ENCODE data around the gene C3. TPM values are rescaled to one million over a fixed set of nuclear protein-coding genes. Genes with fewer than 3 reads are reported as not detected.
"Not testable (repeated sequence)": the region's sequence is repeated elsewhere in the genome, so short reads cannot be mapped to it uniquely, and the experiment has no call there.

The C3 gene
- total RNA-seq, 1 donor from 2014 or later, result 0.51 TPM

- DNase-seq (ENCODE audit: low read depth in 2 of 2), result no peak
Observed at GRCh38 chr19:6713773-6714692, 6.4 kb downstream of the C3 start.

DNA sequence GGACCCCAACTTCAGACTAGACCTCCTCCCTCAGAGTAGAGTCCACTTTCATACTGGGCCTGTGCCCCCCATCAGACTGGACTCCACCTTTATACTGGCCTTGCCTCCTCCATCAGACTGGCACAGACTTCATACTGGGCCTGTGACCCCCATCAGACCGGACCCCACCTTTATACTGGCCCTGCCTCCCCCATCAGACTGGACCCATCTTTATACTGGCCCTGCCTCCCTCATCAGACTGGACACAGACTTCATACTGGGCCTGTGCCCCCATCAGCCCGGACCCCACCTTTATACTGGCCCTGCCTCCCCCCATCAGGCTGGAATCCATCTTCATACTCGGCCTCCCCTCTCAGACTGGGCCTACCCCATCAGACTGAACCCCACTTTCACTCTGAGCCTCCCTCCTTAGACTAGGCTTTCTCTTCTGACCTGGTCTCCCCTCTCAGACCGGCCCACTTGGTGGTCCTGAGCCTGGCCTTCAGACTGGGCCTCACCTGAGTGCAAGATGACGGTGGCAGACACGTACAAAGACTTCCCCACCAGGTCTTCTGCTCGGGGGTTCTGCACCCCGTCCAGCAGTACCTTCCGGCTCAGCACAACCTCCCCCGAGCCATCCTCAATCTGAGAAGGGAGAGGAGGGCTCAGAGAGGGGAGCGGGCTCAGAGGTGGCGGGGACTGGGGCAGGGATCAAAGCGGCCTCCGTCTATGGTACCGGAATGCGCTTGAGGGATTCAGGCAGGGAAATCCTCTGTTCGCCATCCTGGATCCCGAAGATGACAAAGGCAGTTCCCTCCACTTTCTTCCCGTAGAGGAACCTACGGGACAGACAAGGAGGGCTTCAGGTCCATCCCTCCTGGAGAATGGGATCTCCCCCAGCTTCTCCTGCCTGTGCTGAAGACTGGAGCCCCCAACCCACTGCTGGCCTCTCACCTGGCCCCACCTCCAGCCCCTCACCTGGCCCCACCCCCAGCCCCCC lies 7.5 kb downstream of the C3 start:
- DNase-seq (ENCODE audit: low read depth in 2 of 2), result no peak

DNA sequence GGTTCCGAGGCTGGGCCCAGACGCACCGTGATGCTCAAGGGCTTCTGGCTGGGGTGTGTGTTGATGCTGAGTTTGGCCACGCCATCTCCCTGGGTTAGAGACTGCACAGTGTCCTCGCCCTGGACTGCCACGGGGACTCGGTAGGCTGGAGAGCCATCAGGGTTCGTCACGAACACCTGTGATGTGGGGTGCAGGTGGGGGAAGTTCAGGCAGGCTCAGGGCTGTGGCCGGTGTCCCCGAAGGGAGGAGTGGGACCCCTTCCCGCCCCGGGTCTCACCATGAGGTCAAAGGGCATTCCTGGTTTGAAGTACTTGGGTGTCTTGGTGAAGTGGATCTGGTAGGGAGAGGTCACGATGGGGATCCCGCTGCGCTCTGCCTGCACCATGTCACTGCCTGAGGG lies 8.2 kb downstream of the C3 start:
- DNase-seq (ENCODE audit: low read depth in 2 of 2), result no peak

DNA sequence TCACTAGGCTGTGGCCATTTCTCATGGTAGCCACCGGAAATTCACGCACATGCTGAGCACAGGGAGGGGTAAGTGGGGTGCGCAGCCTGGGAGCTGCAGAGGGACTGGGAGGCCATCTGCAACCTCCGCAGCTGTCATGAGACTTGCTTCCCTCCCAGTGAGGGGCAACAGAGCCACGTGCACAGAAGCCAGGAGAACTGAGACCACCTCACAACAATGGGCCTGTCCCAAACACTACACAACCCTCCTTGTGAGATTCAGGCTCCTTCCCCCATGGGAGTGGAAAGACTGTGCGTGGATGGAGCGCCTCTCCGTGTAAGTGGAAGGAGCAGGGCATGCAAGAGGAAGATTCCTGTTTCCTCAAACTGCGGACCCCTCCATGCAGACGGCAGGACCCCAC lies 8.8 kb downstream of the C3 start:
- no peak for DNase-seq (ENCODE audit: low read depth in 2 of 2)

- DNase-seq (ENCODE audit: low read depth in 2 of 2), result no peak
Observed at GRCh38 chr19:6711078-6711361, 9.4 kb downstream of the C3 start.

DNA sequence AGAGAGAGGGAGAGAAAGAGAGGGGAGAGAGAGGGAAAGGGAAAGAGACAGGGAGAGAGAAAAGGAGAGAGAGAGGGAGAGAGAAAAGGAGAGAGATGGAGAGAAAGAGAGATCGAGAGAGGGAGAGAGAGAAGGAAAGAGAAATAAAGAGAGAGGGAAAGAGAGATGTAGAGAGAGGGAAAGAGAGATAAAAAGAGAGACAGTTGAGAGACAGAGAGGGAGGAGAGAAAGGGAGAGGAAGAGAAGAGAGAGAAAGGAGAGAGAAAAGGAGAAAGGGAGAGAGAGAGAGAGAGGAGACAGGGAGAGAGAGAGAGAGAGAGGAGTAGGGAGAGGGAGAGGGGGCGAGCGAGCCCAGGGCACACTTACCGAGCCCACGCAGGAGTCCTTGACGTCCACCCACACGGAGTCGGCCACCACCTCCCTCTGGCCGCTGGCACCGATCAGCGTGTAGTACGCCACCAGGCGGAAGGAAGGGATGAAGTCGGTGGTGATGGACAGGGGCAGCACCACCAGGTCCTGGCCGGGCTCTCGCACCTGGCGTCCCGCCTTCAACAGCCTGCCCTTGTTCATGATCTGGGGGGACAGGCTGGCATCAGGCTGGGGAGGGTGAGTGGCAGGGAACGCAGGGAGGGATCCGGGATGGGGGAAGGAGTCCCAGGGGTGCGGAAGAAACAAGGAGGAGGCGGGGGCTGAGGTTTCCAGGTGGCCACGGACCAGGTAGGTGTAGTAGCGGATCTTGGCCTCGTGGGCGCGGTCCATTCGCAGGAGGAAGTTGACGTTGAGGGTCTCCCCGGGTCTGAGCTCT lies 10.0 kb downstream of the C3 start:
- no peak for DNase-seq (ENCODE audit: low read depth in 2 of 2)

DNA sequence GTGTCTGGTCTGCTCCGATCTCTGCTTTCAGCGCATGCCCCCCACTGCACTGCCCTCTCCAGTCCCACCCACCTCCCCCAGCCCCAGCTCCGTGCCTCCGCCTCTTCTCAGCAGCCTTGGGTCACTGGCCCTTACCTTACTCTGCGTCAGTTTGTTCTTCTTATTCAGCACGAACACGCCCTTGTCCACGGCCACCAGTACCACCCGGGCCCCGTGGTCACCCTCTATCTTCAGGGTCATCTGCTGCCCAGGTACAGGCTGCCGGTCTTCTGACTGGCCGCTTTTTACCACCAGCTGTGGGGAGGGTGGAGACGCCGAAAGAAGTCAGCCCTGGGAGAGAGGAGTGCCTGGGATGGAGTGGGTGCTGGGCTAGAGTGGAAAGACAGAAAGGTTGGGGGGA lies 10.9 kb downstream of the C3 start:
- DNase-seq (ENCODE audit: low read depth in 2 of 2), result no peak

- DNase-seq (ENCODE audit: low read depth in 2 of 2), result not testable (repeated sequence)
Observed at GRCh38 chr19:6708913-6709312, 11.5 kb downstream of the C3 start.

DNA sequence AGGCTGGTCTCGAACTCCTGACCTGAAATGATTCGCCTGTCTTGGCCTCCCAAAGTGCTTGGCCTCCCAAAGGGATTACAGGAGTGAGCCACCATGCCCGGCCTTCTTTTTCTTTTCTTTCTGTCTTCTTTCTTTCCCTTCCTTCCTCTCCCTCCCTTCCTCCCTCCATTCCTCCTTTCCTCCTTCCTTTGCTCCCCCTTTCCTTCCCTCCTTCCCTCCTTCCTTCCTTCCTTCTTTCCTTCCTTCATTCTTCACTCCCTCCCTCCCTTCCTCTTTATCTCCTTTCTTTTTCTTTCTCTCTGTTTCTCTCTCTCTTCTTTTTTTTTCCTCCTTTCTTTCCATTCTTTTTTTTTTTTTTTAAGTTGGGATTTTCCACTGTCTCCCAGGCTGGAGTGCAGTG lies 12.1 kb downstream of the C3 start:
- no peak for DNase-seq (ENCODE audit: low read depth in 2 of 2)

DNA sequence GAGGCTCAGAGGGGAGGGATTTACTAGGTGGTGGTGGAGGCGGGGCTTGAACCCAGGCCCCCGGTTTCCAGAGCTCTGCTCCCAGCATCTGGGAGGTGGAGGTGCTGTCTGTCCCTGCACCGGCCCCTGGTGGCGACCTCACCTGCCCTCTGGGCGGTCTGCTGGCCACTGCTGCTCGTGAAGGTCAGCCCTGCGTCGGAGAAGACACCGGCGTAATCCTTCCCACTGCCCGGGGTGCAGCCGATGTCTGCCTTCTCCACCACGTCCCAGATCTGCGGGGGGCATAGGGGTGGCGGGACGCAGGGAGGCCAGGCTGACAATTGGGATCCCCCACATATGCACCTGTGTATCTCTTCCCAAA lies 12.8 kb downstream of the C3 start:
- DNase-seq (ENCODE audit: low read depth in 2 of 2), result no peak

DNA sequence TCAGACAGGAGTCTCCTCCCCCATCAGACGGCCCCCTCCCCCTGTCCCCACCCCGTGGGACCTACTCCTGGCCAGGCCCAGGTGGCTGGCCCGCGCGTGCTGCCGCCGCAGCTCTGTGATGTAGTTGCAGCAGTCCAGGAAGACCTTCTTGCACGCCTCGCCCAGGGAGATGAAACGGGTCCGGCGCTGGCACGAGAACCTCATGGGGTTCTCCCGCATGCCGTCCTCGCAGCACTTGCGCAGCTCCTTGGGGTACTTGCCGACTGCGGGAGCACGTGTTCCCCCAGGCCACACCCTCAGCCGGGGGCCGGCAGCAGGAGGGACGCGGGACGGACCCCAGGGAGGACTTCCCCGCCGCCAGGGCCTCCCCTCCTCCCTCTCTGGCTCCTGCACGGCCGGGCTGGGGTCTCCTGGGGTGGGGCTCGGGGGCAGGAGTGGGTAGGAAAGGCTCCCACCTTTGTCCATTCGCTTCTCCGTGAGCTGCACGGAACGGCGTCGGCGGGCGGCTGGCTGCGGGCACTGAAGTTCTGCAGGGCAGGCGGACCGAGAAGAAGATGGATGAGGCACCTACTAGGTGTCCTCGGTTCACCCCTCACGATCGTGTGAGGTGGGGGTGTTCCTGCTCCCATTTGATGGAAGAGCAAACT lies 13.3 kb downstream of the C3 start:
- DNase-seq (ENCODE audit: low read depth in 2 of 2), result no peak

- DNase-seq (ENCODE audit: low read depth in 2 of 2), result no peak
Observed at GRCh38 chr19:6706633-6706958, 13.9 kb downstream of the C3 start.

- no peak for DNase-seq (ENCODE audit: low read depth in 2 of 2)
Observed at GRCh38 chr19:6705931-6706632, 14.4 kb downstream of the C3 start.

DNA sequence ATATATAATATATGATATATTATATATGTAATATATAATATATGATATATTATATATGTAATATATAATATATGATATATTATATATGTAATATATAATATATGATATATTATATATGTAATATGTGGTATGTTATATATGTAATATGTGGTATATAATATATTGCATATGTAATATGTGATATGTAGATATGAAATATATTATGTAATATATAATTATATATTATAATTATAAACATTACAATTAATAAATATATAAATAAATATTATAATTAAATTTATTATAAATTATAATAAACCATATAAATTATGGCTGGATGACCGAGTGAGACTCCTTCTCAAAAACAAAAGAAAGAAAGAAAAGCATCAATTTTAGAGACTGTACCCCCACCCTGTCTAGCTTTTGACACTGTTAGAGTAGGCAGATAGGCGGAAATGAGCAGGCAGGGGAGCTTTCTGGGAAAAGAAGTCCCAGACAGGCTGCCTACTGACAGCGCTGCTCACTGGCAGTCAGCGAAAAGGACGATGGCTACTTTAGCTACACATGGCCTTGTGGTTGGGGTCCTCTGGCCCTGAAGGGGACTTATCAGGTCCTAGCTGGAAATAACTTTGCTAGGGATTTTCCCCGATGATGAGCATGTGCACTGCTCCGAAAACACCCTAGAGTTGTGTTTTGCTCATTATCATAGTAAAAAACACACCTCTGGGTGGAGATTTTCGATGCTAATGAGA lies 19.7 kb downstream of the C3 start:
- no peak for DNase-seq (ENCODE audit: low read depth in 2 of 2)

GRCh38 chr19:6699935-6700334 lies 20.5 kb downstream of the C3 start:
- DNase-seq (ENCODE audit: low read depth in 2 of 2), result no peak

DNA sequence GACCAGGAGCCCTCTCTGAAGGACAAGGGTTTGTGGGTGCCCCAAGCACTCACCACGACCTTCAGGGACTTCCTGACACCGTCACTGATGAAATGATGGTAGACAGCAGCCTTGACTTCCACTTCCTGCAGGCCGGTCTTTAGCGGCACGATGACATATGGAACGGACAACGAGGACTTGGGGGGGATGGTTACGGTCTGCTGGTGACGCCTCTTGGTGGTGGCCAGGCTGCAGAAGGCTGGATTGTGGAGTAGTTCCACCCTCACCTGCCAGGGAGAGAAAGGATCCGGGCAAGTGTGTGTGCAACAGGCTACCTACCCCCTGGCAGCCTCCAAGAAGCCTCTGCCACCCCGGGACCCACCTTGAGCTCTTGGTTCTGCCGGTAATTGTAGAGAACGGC lies 23.2 kb downstream of the C3 start:
- no peak for DNase-seq (ENCODE audit: low read depth in 2 of 2)

DNA sequence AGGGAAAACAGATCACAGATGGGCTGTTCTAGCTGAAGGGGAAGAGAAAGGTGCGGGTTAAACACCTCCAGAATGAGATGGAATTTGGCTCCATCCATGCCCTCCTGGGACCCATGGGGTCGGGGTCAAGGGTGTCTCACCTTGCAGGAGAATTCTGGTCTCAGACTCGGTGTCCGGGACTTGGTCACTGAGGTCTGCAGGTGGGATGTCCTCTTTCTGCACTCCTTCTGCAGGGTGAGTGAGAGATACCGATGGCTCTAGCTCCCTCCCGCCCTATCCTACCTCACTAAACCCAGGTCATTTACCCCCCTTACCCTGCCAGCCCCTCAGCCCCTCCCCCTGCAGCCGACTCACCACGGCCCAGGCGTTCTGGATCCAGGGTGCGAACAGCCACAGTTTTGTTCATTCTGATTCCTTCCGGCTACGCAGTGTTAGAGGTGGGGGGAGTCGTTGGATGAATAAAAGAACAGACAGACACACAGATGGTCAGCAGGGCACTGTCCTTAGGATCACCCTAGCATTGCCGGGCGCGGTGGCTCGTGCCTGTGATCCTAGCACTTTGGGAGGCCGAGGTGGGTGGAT lies 24.1 kb downstream of the C3 start:
- no peak for DNase-seq (ENCODE audit: low read depth in 2 of 2)

DNA sequence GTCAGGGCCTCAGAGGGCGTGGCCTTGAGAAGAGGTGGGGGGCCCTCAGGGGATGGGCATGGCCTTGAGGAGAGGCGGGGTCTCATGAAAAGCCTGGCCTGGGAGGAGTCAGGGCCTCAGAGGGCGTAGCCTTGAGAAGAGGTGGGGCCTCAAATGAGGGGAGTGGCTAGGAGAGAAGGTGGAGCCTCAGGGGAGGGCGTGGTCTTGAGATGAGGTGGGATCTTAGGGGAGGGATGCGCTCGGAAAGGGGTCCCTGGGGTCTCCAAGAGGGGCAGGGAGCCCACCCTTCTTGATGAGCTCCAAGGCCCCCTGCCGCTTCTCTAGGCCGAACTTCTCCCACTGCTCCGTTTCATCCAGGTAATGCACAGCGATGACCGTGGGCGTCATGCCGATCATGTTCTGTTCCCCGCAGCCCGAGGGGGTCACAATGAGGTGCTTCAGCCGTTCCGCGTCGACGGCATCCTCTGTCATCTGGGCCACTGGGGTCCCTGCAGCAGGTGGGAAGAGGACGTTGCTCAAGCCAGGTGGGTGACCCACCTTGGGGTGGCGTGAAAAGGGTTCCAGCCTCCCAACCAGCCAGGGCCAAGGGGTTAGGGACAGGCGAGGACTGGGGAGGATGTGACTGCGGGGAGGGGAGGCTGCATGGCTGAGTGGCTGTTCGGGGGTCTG lies 26.2 kb downstream of the C3 start:
- DNase-seq (ENCODE audit: low read depth in 2 of 2), result no peak

DNA sequence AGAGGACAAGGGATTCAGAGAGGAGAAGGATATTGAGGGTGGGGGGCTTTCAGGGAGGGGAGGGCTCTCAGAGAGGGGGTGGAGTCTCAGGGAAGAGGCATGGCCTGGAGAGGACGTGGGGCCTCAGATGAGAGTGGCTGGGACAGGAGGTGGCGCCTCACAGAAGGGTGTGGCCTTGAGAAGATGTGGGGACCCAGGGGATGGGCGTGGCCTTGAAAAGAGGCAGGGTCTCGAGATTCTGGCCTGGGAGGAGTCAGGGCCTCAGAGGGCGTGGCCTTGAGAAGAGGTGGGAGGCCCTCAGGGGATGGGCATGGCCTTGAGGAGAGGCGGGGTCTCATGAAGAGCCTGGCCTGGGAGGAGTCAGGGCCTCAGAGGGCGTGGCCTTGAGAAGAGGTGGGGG lies 26.8 kb downstream of the C3 start:
- no peak for DNase-seq (ENCODE audit: low read depth in 2 of 2)
